A549 (cell line): Measurements from ENCODE around the gene CNIH1. TPM values are rescaled to one million over a fixed set of nuclear protein-coding genes. Genes with fewer than 3 reads are reported as not detected.
"Not testable (repeated sequence)": the region's sequence is repeated elsewhere in the genome, so short reads cannot be mapped to it uniquely, and the experiment has no call there.

Experiments used
- ATAC-seq, 2 experiments: fragments of 200-7000 bp in 1 of 2; fragments of >200 bp in 1 of 2; cut with Nextera tagmentation in 1 of 2; cut with Tn5 transposase in 1 of 2; 3 replicates each; pipeline versions ENCODE4 v1.8.0 to v1.9.1; 2018 to 2020; ENCODE audit warnings: mild to moderate bottlenecking in 1 of 2, moderate library complexity in 1 of 2
- CTCF ChIA-PET: fragments of 300-600 bp; sonication (Branson Sonifier 250); formaldehyde crosslinking; extraction: SDS; loops from one replicate; lab custom pipeline; 2021; ENCODE audit warnings: antibody characterized with exemption, inconsistent platforms; lab: Yijun Ruan, JAX
- POLR2A ChIA-PET: fragments of 350-600 bp; formaldehyde crosslinking; extraction: SDS; loops from one replicate; lab custom pipeline; 2021; ENCODE audit warnings: antibody characterized with exemption, inconsistent platforms; lab: Yijun Ruan, JAX
- DNase-seq, 2 experiments: peaks; one replicate each; pipeline versions ENCODE4 v3.0.0 to v3.0.0-alpha.2; 2011 to 2016; ENCODE audit warnings: low read depth in 1 of 2, low spot score in 1 of 2
- FAIRE-seq: peaks from 2 replicates; lab custom pipeline; 2011; peaks lifted over from hg19 to GRCh38; lab: Jason Lieb, UNC
- H3K27ac ChIP-seq, 2 experiments: fragments of >200 bp; sonication (Bioruptor Twin); formaldehyde crosslinking; 3 replicates each; pipeline ENCODE4 v1.5.1; 2016 to 2017
- H3K4me1 ChIP-seq: fragments of >200 bp; sonication (Bioruptor Twin); formaldehyde crosslinking; 3 replicates; pipeline ENCODE4 v1.6.1; 2016
- H3K4me2 ChIP-seq: fragments of >200 bp; sonication (Bioruptor Twin); formaldehyde crosslinking; 3 replicates; pipeline ENCODE4 v1.6.1; 2016
- H3K4me3 ChIP-seq: fragments of >200 bp; sonication (Bioruptor Twin); formaldehyde crosslinking; 3 replicates; pipeline ENCODE4 v1.5.1; 2016
- H3K9me3 ChIP-seq: fragments of >200 bp; sonication (Bioruptor Twin); formaldehyde crosslinking; 3 replicates; pipeline ENCODE4 v1.6.1; 2016
- CBX2 ChIP-seq: fragments of 200-600 bp; sonication (generic); IDR thresholded peaks from 2 replicates; pipeline ENCODE4 v1.6.1; 2016; ENCODE audit warnings: low read depth, mild to moderate bottlenecking, borderline replicate concordance
- ESRRA ChIP-seq: fragments of 150-350 bp; IDR thresholded peaks from 2 replicates; pipeline ENCODE4 v1.6.1; 2014; ENCODE audit warnings: mild to moderate bottlenecking, low read length, borderline replicate concordance
- FOSL2 ChIP-seq, 2 experiments: fragments of 450-650 bp in 1 of 2; fragments of >200 bp in 1 of 2; sonication (Bioruptor Twin) in 1 of 2; formaldehyde crosslinking; IDR thresholded peaks; 2 replicates each; pipeline versions ENCODE4 v1.5.0 to v1.6.1; 2016 to 2020; ENCODE audit warnings: mild to moderate bottlenecking in 1 of 2, moderate library complexity in 1 of 2
- GATA3 ChIP-seq: IDR thresholded peaks from 2 replicates; pipeline ENCODE4 v1.6.1; 2012; ENCODE audit warnings: borderline replicate concordance
- HEYL ChIP-seq: fragments of 250-450 bp; sonication (Bioruptor Pico); IDR thresholded peaks from 2 replicates; pipeline ENCODE4 v1.8.0; 2021; ENCODE audit warnings: mild to moderate bottlenecking, moderate library complexity
- HOXB13 ChIP-seq: fragments of 250-450 bp; sonication (Bioruptor Pico); IDR thresholded peaks from 2 replicates; pipeline ENCODE4 v1.5.0; 2020; ENCODE audit warnings: low read depth, mild to moderate bottlenecking, moderate library complexity
- HOXB5 ChIP-seq: fragments of 250-450 bp; sonication (Bioruptor Pico); IDR thresholded peaks from 2 replicates; pipeline ENCODE4 v1.5.0; 2020; ENCODE audit warnings: mild to moderate bottlenecking, moderate library complexity
- JUN ChIP-seq, 2 experiments: fragments of >200 bp; sonication (Bioruptor Twin); formaldehyde crosslinking; IDR thresholded peaks; 2 replicates in 1 of 2; 3 replicates in 1 of 2; pipeline ENCODE4 v1.6.1; 2016 to 2017
- KDM1A ChIP-seq: fragments of 200-600 bp; sonication (generic); IDR thresholded peaks from 2 replicates; pipeline ENCODE4 v1.6.1; 2016; ENCODE audit warnings: low read depth, mild to moderate bottlenecking
- KDM5A ChIP-seq: fragments of 200-600 bp; sonication (generic); IDR thresholded peaks from 2 replicates; pipeline ENCODE4 v1.6.1; 2016; ENCODE audit warnings: antibody characterized with exemption, mild to moderate bottlenecking
- MAZ ChIP-seq: fragments of 150-350 bp; IDR thresholded peaks from 2 replicates; pipeline ENCODE4 v1.6.1; 2014; ENCODE audit warnings: antibody characterized with exemption, low read depth, low read length, borderline replicate concordance
- MYC ChIP-seq: IDR thresholded peaks from 2 replicates; pipeline ENCODE4 v1.6.1; 2012; ENCODE audit warnings: mild to moderate bottlenecking, inconsistent platforms, low read length, improper control_type of control experiment, borderline replicate concordance
- PHF8 ChIP-seq: fragments of 200-600 bp; sonication (generic); IDR thresholded peaks from 2 replicates; pipeline ENCODE4 v1.6.1; 2016; ENCODE audit warnings: low read depth, mild to moderate bottlenecking, antibody characterized with exemption, moderate library complexity, borderline replicate concordance
- RARB ChIP-seq: fragments of 250-450 bp; sonication (Bioruptor Pico); IDR thresholded peaks from 2 replicates; pipeline ENCODE4 v1.8.0; 2021; ENCODE audit warnings: mild to moderate bottlenecking, moderate library complexity
- RCOR1 ChIP-seq: fragments of 150-350 bp; IDR thresholded peaks from 2 replicates; pipeline ENCODE4 v1.6.1; 2014; ENCODE audit warnings: antibody characterized with exemption, low read length, low read depth
- RNF2 ChIP-seq: fragments of 200-600 bp; sonication (generic); IDR thresholded peaks from 2 replicates; pipeline ENCODE4 v1.6.1; 2016; ENCODE audit warnings: low read depth, mild to moderate bottlenecking, antibody characterized with exemption, moderate library complexity, borderline replicate concordance
- SMC3 ChIP-seq: fragments of >200 bp; sonication (Bioruptor Twin); formaldehyde crosslinking; IDR thresholded peaks from 3 replicates; pipeline ENCODE4 v1.6.1; 2018; ENCODE audit warnings: inconsistent platforms
- TP53 ChIP-seq: fragments of 250-450 bp; sonication (Bioruptor Pico); IDR thresholded peaks from 2 replicates; pipeline ENCODE4 v1.5.0; 2021; ENCODE audit warnings: mild to moderate bottlenecking, moderate library complexity
- ZNF302 ChIP-seq: fragments of 250-450 bp; sonication (Bioruptor Pico); IDR thresholded peaks from 2 replicates; pipeline ENCODE4 v1.9.0; 2021; ENCODE audit warnings: inconsistent platforms, mild to moderate bottlenecking, moderate library complexity
- WGBS: methylation state at CpG from one replicate; pipeline ENCODE4 v1.1.6; 2017; ENCODE audit errors: missing lambda C conversion rate; 5-methylcytosine and 5-hydroxymethylcytosine counted together
- polyA plus RNA-seq, 4 experiments: library from polyadenylated mRNA; depleted of rRNA in 3 of 4; stranded (reverse); fragments of >200 nt; fragmentation: RNase III in 1 of 4; extraction: RNeasy Plus Mini Kit Qiagen cat#74134 plus additional on column Dnase treatment in 1 of 4; gene quantifications; 2 replicates in 3 of 4; 3 replicates in 1 of 4; pipeline ENCODE4 v1.2.3, GENCODE V29; 2011 to 2017
- TF ChIP-seq, protein P1 (sequence below): IDR thresholded peaks from 2 replicates; pipeline ENCODE4 v1.6.1; 2012
- TF ChIP-seq, protein P2 (sequence below): fragments of 150-350 bp; IDR thresholded peaks from 2 replicates; pipeline ENCODE4 v1.6.1; 2014; ENCODE audit warnings: low read depth, mild to moderate bottlenecking, low read length
- TF ChIP-seq, protein P3 (sequence below): fragments of >200 bp; sonication (Bioruptor Twin); formaldehyde crosslinking; IDR thresholded peaks from 2 replicates; pipeline ENCODE4 v1.6.1; 2016

The CNIH1 gene
- polyA plus RNA-seq, 2 of the 4 experiments (the other 2 are of a cell fraction) = 337 to 411 TPM

DNA sequence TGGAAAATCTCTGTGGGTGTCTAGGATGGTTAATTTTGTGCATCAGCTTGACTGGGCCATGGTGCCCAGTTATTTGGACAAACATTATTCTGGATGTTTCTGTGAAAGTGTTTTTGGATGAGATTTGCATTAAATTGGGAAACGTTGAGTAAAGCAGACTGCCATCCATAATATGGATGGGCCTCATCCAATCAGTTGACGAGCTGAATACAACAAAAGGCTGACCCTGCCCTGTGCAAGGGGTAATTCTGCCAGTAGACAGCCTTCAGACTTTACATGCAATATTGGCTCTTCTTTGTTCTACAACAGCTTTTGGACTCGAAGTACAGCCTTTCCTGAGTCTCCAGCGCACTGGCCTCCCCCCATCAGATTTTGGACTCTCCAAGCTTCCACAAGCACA is 45.9 kb downstream of the CNIH1 start:
- ATAC-seq = no peak
- TF ChIP-seq JUN (IDR thresholded peaks at IDR 0.05) (no peak), MYC (no peak), RCOR1 (no peak), HEYL (CRISPR knock-in tag) (no peak), HOXB13 (CRISPR knock-in tag) (no peak), GATA3 (no peak), KDM1A (no peak), ZNF302 (CRISPR knock-in tag) (no peak), PHF8 (no peak), FOSL2 (IDR thresholded peaks at IDR 0.05) (no peak), FOSL2 (CRISPR knock-in tag; IDR thresholded peaks at IDR 0.05) (no peak), RNF2 (no peak), ESRRA (no peak), KDM5A (no peak)
- TF ChIP-seq, protein P1, sequence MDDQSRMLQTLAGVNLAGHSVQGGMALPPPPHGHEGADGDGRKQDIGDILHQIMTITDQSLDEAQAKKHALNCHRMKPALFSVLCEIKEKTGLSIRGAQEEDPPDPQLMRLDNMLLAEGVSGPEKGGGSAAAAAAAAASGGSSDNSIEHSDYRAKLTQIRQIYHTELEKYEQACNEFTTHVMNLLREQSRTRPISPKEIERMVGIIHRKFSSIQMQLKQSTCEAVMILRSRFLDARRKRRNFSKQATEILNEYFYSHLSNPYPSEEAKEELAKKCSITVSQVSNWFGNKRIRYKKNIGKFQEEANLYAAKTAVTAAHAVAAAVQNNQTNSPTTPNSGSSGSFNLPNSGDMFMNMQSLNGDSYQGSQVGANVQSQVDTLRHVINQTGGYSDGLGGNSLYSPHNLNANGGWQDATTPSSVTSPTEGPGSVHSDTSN = no peak
- 72% methylated on average over 4 of the region's 4 CpGs for whole genome bisulfite sequencing
- Histone ChIP-seq H3K27ac (no peak overlapping the region), H3K4me1 (peaks cover 25% of the 10 kb centered on the region), H3K9me3 (no peaks in the 10 kb centered on the region), H3K4me2 (no peak overlapping the region), H3K4me3 (no peak overlapping the region)
- CTCF ChIA-PET = interaction anchor here (1.1 to 3.2 kb wide), 5 partner anchors 26 to 296 kb away, joined by 3 to 11 read pairs (median 3); no protein-coding TSS in a partner anchor
- FAIRE-seq = no peak
- POLR2A ChIA-PET = no interaction called here
- no peak for DNase-seq

DNA sequence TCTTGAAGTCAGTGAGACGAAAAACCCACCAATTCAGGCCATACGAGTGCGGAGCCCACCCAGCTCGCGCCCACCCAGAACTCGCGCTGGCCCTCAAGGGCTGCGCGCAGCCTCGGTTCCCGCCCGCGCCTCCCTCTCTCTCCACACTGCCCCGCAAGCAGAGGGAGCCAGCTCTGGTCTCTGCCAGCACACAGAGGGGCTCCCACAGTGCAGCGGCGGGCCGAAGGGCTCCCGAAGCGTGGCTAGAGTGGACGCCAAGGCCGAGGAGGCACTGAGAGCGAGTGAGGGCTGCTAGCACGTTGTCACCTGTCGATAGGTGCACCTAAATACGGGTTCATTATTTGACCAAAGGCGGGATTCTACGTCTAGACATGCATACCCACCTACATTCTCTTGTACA is 46.6 kb downstream of the CNIH1 start:
- H3K4me3 ChIP-seq = no peak overlapping the region
- H3K4me2 ChIP-seq = no peak overlapping the region
- no peak for FAIRE-seq
- WGBS = 87% methylated on average over 23 of the region's 27 CpGs
- no peak for DNase-seq
- no peak for ATAC-seq
- TF ChIP-seq MAZ (no peak), SMC3 (no peak), TP53 (CRISPR knock-in tag) (no peak), MYC (no peak), PHF8 (no peak), GATA3 (no peak), CBX2 (no peak), RNF2 (no peak), HOXB5 (no peak), HEYL (CRISPR knock-in tag) (no peak), RARB (CRISPR knock-in tag) (no peak), KDM1A (no peak)
- TF ChIP-seq, protein P2, sequence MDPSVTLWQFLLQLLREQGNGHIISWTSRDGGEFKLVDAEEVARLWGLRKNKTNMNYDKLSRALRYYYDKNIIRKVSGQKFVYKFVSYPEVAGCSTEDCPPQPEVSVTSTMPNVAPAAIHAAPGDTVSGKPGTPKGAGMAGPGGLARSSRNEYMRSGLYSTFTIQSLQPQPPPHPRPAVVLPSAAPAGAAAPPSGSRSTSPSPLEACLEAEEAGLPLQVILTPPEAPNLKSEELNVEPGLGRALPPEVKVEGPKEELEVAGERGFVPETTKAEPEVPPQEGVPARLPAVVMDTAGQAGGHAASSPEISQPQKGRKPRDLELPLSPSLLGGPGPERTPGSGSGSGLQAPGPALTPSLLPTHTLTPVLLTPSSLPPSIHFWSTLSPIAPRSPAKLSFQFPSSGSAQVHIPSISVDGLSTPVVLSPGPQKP = no peak
- TF ChIP-seq, protein P3, sequence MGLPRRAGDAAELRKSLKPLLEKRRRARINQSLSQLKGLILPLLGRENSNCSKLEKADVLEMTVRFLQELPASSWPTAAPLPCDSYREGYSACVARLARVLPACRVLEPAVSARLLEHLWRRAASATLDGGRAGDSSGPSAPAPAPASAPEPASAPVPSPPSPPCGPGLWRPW = no peak
- TF ChIP-seq, protein P1 = no peak
- ChIA-PET POLR2A (no interaction called here), CTCF (interaction anchor here (0.5 to 3.2 kb wide), 4 partner anchors 26 to 911 kb away, joined by 3 to 11 read pairs (median 3); no protein-coding TSS in a partner anchor)
- no peak overlapping the region for H3K27ac ChIP-seq
- H3K9me3 ChIP-seq = no peaks in the 10 kb centered on the region
- peaks cover 21% of the 10 kb centered on the region for H3K4me1 ChIP-seq

DNA sequence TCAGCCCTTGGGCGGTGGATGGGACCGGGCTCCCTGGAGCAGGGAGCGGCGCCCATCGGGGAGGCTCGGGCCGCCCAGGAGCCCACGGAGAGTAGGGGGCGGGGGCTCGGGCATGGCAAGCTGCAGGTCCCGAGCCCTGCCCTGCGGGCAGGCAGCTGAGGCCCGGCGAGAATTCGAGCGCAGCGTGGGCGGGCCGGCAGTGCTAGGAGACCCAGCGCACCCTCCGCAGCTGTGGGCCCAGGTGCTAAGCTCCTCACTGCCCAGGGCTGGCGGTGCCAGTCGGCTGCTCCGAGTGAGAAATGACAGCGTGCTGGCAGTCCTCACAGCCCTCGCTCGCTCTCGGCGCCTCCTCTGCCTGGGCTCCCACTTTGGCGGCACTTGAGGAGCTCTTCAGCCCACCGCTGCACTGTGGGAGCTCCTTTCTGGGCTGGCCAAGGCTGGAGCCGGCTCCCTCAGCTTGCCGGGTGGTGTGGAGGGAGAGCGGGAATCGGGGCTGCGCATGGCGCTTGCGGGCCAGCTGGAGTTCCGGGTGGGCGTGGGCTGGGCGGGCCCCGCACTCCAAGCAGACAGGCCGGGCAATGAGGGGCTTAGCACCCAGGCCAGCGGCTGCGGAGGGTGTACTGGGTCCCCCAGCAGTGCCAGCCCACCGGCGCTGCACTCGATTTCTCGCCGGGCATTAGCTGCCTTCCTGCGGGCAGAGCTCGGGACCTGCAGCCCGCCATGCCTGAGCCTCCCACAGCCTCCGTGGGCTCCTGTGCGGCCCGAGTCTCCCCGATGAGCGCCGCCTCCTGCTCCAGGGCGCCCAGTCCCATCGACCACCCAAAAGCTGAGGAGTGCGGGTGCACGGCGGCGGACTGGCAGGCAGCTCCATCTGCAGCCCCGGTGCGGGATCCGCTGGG is 47.9 kb downstream of the CNIH1 start:
- H3K27ac ChIP-seq = not testable (repeated sequence)

More for the DNA sequence above, 47.9 kb downstream of the CNIH1 start:
- H3K4me1 ChIP-seq, H3K9me3 ChIP-seq, H3K4me3 ChIP-seq, ATAC-seq, DNase-seq, FAIRE-seq, POLR2A ChIA-PET, H3K4me2 ChIP-seq: not testable (repeated sequence)
- WGBS = 90% methylated on average over 38 of the region's 68 CpGs
- CTCF ChIA-PET = interaction anchor here (0.7 to 1.4 kb wide), 6 partner anchors 13 to 169 kb away, joined by 3 to 4 read pairs (median 3); no protein-coding TSS in a partner anchor
